C4-2B (cell line): ENCODE measurements around the gene RNF13.

ENCODE experiments used
- ZFX ChIP-seq: fragments of 450-650 bp; IDR thresholded peaks from 2 replicates; pipeline ENCODE4 v1.6.1; 2017
- TF ChIP-seq, protein P1 (sequence below): fragments of 450-650 bp; conservative IDR thresholded peaks from 2 replicates; pipeline ENCODE4 v1.5.1; 2017; ENCODE audit warnings: mild to moderate bottlenecking

GRCh38 chr3:149781211-149781610 is 31.8 kb upstream of the RNF13 start:
- TF ChIP-seq, protein P1, sequence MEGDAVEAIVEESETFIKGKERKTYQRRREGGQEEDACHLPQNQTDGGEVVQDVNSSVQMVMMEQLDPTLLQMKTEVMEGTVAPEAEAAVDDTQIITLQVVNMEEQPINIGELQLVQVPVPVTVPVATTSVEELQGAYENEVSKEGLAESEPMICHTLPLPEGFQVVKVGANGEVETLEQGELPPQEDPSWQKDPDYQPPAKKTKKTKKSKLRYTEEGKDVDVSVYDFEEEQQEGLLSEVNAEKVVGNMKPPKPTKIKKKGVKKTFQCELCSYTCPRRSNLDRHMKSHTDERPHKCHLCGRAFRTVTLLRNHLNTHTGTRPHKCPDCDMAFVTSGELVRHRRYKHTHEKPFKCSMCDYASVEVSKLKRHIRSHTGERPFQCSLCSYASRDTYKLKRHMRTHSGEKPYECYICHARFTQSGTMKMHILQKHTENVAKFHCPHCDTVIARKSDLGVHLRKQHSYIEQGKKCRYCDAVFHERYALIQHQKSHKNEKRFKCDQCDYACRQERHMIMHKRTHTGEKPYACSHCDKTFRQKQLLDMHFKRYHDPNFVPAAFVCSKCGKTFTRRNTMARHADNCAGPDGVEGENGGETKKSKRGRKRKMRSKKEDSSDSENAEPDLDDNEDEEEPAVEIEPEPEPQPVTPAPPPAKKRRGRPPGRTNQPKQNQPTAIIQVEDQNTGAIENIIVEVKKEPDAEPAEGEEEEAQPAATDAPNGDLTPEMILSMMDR, result no peak
- TF ChIP-seq ZFX, result no peak
